ENCODE data around the gene C1QTNF7.

Gene C1QTNF7

DNA sequence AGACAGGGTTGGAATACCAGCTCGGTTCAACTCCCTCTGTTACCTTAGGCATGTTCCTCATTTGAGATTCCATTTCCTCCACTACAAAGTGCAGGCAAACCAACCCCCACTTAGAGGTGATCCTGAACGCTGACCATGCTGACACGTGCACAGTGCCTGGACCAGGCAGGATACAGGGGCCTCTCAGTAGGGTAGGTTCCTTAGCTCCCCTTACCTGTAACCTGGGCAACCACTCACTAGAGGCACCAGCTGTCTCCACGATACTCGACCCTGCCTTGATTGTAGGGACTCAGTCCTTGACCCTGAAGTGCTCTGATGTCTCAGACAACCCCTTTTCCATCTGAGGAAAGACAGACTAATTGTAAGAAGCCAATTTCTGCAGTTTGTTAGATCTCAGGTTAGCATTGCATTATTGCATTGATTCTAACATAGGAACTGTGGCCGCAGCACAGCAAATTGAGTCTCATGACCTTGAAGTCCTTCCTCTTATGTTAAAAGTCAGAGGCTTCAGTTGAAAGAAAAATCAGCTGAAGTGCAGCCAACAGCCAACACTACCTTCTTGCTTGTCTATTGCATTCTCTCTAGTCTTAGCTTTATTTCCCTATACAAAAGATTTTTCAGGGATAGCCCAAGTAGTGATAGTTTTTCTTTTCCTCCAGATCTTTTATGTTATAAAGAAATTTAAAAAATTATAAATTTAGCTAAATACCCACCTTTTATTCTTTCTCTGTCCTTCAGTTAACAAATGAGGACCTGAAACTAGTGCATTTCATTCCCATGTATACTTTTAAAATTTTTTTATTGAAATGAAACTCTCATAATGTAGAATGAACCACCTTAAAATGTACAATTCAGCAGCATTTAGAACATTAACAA lies 11.2 kb upstream of the C1QTNF7 start:
- no peak for DNase-seq

DNA sequence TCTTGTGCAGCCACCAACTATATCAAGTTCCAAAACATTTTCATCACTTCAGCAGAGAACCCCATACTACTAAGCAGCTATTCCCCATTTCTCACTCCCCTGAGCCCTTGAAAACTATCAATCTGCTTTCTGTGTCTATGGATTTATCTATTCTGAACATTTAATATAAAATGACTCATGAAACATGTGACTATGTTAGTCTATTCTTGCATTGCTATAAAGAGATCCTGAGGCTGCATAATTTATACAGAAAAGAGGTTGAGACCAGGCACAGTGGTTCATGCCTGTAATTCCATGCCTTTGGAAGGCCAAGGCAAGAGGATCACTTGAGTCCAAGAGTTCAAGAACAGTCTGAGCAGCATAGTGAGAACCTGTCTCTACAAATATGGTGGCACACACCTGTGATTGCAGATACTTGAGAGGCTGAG lies 10.6 kb upstream of the C1QTNF7 start:
- DNase-seq, result no peak

DNA sequence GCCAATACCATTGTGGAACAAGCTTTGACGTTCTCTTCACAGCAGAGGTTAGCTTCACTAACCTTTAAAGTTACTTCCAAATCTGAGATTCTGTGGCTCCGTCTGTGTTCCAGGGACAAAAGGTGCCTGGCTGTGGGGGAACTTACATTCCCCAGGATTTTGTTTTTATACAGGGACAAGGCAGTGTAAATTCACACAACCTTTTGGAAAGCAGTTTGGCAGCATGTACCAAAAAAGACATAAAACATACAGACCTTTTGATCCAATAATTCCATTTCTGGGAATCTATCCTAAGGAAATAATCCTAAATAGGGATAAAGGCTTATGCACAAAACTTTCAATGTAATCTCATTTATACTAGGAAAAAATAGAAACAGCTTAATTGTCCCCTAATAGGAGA lies 8.9 kb upstream of the C1QTNF7 start:
- no peak for DNase-seq

DNA sequence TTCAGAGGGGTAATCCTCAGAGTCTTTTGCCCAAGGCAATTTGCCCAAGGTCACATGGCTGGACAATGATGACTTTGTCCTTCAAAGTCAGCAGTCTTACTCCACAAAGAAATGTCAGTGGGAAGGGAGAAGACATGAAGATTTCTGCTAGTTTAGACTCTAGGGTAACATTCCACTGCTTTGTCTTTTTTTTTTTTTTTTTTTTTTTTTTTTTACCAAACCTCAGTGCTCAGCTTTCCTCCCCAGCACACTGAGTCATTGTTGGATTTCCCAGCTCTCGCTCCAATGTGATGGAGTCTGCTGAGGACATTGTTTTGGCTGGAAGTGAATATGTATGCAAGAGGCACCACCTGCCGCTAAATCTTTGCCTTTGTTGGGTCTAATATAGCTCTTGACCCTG lies 7.2 kb upstream of the C1QTNF7 start:
- no peak for DNase-seq

DNA sequence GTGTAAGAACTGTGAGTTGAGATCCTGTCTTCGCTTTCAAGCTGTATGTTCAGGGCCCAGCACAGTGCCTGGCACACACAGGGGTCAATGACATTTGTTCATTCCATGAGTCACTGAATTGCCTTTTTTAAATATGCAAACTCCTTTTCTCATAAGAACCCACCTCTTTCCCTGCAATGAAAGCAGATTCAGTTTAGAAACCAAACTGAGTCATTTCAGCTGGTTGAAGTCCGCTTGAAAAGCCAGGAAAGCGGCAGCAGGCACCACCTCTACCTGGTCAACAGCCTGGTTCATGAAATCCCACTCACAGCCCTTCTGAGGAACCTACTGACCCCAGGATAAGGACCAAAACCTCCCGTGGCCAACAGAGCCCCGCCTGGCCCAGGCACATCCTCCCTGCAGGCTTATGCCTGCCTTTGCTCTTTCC lies 4.5 kb upstream of the C1QTNF7 start:
- no peak for DNase-seq

DNA sequence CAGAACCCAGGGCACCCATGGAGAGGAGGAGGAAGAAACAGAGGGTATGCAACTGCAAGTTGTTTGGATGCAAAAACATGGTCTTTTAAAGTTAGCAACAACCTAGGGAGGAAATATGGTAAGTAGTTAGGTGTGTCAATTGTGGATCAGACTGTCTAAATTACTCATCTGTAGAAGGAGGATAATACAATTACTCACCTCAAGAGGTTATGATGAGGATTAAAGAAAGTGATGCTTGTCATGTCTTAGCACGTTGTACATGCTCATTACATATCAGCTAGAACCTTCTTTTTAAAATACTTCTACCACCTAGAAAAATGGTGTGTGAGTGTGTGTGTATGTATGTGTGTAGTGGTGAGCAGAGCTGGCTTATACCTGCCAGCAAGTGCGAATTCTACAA lies 2.3 kb upstream of the C1QTNF7 start:
- no peak for DNase-seq

DNA sequence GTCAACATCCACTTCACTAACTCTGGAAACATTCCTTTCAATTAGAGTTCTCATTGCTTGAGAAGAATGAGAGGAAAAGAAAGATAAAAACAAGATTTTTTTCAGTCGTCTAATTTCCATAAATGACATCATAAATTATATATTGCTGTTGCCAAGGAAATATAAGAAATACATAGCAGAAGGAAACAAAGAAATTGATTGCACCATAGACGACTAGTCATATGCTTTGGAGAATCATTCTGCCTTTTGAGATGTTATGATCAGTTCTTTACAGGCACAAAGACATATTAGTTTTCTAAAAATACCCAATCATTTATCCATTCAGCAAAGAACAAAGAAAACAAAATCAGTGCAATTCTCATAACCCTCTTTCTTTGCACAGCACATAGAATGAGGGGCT lies 672 bp upstream of the C1QTNF7 start:
- no peak for DNase-seq

DNA sequence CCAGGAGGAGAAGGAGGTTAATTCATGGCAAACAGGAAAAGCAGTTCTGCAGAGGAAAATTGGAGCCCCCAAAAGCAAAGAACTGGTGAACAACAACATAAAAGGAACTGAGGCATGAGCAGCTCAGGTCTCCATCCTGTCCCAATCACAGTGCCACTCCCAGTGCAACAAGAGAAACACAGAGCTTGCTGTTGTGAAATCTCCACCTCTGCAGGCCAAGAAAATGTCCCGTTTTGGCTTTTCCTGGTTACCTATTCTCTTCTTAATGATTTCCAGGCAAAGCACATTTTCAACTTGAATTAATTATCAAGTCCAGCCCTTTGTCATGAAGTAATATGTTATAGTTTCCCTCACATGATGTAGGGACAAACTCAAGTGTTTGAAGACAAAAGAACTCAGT lies 778 bp downstream of the C1QTNF7 start:
- DNase-seq, result no peak

DNA sequence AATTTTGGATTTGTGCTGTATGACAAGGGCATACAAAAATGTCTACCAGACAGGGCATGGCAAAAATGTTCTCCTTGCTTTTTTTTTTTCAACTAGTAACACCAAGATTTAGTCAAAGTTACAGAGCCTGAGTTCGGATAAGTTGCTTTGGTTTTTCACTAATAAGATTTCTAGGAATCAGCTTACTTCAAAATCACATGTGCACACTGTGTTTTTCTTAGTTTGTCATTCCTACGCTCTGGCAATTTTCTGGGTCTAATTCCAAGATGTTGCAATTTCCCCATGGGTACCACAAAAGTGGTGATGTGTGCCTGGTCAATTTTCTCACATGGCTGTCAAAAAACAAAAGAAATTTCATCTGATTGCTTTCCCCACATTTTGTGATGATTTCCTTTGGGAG lies 6.3 kb downstream of the C1QTNF7 start:
- DNase-seq, result no peak

DNA sequence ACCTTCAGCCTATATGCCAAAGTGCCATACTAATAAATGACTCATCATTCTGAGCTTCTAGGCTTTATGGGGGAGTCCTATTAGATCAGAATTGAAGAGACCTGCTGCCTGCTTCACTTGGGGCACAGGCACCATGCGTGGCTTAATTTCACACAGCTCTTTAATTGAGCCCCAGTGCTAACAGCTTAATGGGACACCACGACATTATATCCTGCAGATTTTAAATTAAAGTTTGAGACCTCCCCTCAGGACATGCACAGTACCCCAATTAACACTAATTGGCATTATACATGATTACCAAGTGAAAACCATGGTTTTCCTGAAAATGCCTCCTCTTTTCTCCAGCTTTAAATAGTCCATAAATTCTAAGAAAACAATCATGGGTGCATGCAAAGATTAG lies 6.8 kb downstream of the C1QTNF7 start:
- no peak for DNase-seq

DNA sequence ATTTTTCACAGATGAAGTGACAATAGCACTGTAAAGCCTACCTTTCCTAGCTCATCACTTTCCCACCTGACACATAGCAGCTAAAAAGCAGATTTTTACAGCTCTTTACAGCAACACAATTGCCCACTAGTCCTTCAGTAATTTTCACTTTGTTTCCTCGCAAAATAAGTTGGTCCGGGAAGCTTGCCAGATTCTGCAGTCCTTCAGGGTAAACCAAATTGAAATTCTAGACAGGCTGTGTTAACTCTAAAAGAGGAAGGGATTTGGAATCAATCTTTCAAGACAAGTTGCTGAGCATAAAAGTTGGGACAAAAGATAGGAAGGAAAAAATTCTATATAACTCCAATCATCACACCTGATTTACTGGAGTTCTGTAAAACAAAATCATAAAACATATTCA lies 8.7 kb downstream of the C1QTNF7 start:
- DNase-seq, result no peak

DNA sequence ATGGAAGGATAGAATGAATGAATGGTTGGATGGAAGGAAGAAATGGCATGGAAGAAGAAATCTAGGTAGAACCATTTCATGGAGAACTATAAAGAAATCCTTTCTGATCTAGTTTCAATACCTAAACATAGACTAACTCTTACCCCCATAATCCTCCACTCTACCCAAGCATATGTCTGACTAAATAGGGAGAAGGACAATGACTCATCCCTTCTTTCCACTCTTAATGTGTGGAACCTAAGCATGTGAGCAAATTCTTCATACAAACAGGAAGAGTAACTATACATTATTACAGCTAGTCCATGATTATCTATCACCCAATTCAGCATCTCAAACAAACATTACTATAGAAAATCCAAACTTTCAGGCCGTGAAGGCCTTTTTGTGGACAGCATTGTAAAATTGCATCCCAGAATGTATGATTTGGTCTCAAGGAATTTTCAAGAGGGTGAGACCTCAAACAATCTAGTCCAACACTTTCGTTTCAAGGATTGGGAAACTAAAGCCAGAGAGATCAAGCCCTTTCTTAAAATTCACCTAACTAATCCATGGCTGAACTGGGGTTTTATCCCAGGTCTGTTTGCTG lies 11.2 kb downstream of the C1QTNF7 start:
- no peak for DNase-seq

DNA sequence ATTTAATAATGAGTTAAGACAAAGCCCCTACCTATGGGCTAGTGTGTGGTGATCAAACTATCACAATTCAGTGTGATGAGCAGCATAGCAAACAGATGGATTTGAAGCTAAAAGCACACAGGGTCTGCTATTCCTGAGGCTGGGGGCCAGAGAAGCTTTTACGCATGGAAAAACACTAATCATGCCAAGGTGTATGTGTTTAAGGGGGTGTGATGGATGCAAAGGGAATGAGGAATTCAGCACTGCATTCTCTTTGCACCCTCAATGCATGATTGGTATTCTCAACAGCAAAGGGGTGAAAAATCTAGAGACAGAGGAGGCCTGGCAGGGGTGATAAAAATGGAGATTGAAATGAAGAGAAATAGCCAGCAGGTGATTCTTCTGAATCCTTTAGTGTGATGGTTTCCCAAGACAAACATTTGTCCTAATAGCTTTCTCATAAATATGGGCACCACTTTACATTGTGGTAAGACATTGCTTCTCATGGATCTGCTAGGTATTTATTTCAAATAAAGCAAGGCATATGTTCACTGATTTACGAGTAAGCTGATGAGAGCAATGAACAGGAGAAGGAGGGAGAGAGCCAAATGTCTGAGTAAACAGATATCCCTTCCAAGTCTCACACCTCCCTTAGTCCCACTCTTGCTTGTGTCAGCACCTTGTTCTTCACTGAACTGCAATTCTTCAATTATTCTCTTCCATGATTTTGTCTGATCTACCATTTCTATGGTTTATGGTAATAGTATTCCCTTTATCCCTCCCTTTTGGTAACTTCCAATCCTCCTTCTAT lies 15.7 kb downstream of the C1QTNF7 start:
- DNase-seq, result no peak

DNA sequence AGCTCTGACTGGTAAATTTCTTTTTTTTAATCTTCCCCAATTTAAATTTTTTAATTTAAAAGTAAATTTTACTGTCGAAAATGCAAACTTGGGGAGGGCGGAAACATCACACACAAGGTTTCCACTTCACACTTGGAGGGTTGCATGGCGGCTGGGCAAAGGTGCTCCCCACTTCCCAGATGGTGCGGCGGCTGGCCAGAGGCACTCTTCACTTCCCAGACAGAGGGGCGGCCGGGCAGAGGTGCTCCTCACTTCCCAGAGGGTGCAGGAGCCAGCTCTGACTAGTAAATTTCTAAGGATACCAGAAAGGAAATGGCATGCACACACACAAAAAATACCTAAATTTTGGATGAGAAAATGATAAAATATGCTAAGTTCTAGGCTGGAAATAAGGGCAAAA lies 16.4 kb downstream of the C1QTNF7 start:
- DNase-seq, result no peak

DNA sequence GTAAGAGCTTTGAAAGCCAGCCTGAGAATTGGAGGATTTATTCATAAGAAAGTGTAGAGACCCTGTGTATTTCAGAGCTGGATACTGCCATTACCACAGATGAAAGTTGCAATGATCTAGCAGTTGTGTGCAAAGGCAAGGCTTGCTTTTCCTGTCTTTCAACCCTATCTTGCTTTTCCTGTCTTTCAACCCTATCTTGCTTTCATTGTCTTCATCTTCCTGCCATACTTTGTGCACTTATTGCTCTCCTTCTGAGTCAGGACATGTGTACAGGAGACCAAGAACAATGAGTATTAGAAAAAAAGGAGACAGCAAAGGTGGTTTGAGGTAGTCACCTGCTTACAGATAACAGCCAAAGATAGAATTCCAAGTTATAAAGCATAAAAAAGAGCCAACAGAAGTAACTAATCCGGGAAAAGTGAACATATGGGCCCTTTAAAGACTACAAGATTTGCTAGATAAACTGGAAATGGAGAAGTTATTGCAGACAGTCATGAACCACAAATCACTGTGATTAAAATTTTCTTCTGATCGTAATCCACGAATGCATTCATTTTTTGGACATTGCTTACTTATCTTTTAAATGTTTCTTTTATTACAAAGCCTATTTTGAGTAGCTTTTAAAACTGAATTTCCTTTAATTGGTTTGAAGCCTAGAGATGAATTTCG lies 17.2 kb downstream of the C1QTNF7 start:
- no peak for DNase-seq

DNA sequence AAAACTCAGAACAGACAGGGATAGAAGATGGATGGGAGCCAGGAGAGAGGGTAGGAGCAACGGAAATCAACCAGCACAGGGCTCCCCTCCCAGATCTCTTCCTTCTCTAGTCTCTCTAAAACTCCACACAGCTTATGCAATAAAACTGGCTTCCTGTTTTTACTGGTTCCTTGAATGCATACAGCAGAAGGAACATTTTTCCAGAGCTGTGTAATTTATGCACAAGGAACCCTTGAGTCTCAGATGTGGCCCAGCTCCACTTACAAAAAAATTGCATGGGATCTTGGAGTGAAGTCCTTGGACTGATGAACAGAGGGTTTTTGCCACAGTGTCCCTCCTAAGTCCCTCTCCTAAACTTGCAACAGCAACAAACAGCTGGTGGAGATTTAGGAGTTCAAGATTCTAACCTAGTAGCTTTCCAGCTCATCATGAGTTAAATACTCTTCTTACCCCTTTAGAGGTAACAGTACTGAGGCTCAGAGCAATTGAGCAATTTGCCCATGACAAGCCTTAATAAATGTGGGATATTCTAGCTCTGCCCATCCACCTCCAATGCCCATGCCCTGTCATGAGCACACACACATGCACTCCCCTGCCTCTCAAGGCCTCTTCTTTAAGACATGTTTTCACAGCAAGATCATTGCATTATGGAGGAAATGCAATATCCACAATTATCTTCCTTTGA lies 23.5 kb downstream of the C1QTNF7 start:
- no peak for DNase-seq

DNA sequence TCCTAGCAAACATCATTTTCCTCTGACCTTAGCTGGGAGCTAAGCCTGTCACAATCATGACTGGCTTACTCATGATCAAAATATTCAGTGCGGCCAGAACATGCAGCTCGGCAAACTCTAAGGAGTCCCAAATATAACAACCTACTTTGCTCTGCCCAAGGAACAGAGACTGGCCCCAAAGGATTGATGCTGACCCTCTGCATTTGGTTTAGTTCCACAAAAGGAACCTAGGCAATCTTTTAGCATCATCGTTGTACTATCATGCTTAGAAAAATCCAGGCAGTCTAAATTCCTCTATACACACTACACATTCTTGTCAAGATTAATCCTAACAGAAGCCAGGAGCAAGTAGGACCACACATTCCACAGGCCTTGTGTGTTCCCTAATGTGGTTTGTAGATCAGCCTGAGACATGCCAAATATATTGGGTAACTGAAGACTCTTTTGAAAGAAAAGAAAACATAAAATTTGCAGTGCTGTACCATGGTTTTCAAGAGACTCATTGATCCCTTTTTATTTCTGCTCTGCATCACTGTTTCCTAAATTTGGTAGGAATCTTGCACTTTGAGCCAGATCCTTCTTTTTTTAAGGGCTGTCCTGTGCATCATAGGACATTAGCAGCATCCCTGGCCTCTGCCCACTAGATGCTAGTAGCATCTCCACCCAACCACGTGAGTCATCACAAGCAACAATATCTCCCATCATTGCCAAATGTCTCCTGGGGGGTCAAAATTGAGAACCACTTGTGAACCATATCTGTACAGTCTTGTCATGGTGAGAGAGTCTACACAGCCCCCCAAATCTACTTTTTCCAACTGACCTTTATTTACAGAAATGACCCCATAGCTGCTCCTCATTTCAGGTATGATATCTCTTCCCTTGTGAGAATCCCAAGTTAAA lies 24.3 kb downstream of the C1QTNF7 start:
- no peak for DNase-seq

DNA sequence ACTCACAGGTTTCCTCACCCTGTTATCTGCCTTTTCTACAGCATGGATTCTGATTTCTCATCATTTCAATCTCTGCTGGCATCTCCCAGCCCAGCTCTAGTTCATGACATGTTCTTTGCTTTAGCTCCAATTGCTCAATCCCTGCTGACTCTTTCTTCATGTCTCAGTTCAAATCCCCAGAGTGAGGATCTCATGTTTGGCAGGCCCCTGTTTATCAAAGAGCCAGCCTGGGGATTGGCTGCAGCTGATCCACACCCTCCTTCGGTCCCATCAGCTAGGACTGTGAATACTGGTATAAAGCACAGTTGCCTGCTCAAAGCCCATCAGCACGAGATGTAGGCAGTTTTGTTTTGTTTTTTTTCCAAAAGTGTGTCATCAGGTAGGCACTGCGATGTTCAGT lies 27.5 kb downstream of the C1QTNF7 start:
- DNase-seq, result no peak

DNA sequence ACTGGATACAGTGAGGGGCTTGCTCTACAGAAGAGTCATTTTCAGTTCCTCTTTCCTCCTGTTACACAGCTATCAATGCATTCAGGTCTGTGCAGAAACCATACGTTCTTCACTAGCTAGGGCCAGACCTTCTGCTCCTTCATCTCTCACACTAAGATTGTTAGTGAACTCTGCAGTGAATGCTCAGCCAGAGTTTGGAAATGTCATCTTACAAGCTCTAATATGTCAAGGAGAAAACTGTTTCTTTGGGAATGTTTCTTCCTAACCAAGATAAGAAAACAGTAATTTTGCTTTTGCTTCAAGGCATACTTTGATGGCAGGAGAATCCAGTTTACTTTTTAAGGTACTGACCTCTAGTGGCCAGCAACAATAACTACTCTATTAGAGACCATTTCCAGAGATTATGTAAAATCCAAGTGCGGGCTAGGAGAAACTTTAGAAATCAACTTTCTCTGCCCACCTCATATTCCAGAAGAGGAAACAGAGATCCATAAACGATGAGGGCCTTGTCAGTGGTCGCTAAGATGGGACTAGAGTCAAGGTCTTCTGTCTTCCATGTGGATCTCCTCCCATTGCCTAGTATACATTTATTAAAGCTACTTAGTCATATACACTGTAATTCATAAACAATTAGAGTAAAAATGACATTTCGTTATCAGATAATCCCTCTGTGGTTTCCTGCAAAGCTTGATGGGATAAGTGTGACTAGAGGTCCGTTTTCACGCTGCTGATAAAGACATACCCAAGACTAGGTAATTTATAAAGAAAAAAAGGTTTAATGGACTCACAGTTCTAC lies 29.8 kb downstream of the C1QTNF7 start:
- DNase-seq, result no peak

DNA sequence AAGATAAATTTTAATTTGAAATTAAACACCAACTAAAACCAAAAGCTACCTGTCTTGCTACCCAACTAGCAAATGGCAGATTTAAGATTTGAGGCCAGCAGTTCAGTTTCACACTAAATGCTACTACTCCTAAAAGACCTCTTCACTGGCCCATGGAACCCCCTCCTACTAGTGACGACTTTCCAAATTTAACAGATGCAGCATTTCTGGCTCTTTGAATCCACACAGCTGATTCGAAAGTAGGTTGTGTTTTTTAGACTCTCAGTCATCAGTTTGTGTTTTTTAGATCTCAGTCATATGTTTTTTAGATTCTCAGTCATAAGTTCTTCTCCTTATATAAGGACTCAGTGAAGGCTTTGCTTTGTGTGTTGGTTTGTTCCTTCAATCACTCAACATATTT lies 30.8 kb downstream of the C1QTNF7 start:
- no peak for DNase-seq

DNA sequence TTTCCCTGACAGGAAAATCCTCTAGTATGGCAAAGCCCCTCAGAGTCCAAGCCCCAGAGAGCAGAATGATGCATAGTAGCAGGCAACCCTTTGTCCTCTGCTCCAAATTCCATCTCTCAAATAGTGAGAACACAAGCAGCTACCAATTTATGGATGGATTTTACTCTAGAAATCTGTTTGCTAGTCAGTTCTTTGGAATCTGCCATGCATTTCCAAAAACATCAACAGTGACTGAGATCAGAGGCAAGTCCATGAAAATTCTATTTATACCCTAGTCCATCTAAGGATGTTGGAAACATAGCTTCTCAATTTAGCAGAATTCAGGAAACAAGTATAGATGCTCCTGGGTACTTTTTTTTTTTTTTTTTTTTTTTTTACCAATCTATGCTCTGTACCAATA lies 31.9 kb downstream of the C1QTNF7 start:
- no peak for DNase-seq
